Liver (tissue), 3 donors: ENCODE measurements around the gene CRHR1.

Experiments used
- TAF1 ChIP-seq: conservative IDR thresholded peaks from 2 replicates; pipeline ENCODE4 v1.6.1; 2016; ENCODE audit warnings: antibody characterized with exemption, mild to moderate bottlenecking
- YY1 ChIP-seq: IDR thresholded peaks from 2 replicates; pipeline ENCODE4 v1.6.1; 2016; ENCODE audit warnings: antibody characterized with exemption, mild to moderate bottlenecking
- TF ChIP-seq, protein P1 (sequence below): fragments of 150-350 bp; IDR thresholded peaks from 2 replicates; pipeline ENCODE4 v1.5.1; 2017; ENCODE audit warnings: improper control_type of control experiment, low read depth, low read length; ENCODE audit not compliant: missing input control
- TF ChIP-seq, protein P2 (sequence below): IDR thresholded peaks from 2 replicates; pipeline ENCODE4 v1.6.1; 2016; ENCODE audit warnings: antibody characterized with exemption
- TF ChIP-seq, protein P3 (sequence below): IDR thresholded peaks from 2 replicates; pipeline ENCODE4 v1.6.1; 2016; ENCODE audit warnings: antibody characterized with exemption
- TF ChIP-seq, protein P4 (sequence below): IDR thresholded peaks from 2 replicates; pipeline ENCODE4 v1.6.1; 2016; ENCODE audit warnings: antibody characterized with exemption, mild to moderate bottlenecking
- donor health status: healthy.
- donor health status: healthy.

DNA sequence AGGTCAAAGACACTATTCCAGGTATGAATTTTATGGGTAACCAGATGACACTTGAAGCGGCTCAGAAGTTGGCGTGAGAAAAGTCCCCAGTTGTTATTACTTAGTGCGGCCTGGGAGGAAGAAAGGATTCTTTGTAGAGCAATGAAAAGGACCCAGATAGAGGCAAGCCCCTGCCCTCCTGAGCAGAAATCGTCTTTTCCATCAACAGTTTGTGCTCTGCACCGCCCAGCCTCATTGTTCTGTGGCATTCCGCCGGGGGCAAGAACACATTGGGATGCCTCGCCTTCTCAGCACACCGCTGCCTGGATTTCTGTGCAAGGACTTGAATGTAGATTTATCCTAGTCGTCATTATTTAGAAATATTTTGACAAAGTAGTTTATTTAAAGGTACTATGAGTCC, 32.7 kb upstream of the CRHR1 start:
- TF ChIP-seq, protein P1, sequence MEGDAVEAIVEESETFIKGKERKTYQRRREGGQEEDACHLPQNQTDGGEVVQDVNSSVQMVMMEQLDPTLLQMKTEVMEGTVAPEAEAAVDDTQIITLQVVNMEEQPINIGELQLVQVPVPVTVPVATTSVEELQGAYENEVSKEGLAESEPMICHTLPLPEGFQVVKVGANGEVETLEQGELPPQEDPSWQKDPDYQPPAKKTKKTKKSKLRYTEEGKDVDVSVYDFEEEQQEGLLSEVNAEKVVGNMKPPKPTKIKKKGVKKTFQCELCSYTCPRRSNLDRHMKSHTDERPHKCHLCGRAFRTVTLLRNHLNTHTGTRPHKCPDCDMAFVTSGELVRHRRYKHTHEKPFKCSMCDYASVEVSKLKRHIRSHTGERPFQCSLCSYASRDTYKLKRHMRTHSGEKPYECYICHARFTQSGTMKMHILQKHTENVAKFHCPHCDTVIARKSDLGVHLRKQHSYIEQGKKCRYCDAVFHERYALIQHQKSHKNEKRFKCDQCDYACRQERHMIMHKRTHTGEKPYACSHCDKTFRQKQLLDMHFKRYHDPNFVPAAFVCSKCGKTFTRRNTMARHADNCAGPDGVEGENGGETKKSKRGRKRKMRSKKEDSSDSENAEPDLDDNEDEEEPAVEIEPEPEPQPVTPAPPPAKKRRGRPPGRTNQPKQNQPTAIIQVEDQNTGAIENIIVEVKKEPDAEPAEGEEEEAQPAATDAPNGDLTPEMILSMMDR: no peak
- TF ChIP-seq, protein P2, sequence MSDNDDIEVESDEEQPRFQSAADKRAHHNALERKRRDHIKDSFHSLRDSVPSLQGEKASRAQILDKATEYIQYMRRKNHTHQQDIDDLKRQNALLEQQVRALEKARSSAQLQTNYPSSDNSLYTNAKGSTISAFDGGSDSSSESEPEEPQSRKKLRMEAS: no peak
- TF ChIP-seq, protein P3, sequence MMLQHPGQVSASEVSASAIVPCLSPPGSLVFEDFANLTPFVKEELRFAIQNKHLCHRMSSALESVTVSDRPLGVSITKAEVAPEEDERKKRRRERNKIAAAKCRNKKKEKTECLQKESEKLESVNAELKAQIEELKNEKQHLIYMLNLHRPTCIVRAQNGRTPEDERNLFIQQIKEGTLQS: no peak
- no peak for TF ChIP-seq TAF1
- no peak for TF ChIP-seq YY1
- TF ChIP-seq, protein P4, sequence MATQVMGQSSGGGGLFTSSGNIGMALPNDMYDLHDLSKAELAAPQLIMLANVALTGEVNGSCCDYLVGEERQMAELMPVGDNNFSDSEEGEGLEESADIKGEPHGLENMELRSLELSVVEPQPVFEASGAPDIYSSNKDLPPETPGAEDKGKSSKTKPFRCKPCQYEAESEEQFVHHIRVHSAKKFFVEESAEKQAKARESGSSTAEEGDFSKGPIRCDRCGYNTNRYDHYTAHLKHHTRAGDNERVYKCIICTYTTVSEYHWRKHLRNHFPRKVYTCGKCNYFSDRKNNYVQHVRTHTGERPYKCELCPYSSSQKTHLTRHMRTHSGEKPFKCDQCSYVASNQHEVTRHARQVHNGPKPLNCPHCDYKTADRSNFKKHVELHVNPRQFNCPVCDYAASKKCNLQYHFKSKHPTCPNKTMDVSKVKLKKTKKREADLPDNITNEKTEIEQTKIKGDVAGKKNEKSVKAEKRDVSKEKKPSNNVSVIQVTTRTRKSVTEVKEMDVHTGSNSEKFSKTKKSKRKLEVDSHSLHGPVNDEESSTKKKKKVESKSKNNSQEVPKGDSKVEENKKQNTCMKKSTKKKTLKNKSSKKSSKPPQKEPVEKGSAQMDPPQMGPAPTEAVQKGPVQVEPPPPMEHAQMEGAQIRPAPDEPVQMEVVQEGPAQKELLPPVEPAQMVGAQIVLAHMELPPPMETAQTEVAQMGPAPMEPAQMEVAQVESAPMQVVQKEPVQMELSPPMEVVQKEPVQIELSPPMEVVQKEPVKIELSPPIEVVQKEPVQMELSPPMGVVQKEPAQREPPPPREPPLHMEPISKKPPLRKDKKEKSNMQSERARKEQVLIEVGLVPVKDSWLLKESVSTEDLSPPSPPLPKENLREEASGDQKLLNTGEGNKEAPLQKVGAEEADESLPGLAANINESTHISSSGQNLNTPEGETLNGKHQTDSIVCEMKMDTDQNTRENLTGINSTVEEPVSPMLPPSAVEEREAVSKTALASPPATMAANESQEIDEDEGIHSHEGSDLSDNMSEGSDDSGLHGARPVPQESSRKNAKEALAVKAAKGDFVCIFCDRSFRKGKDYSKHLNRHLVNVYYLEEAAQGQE: no peak
